Activated naive CD4-positive, alpha-beta T cell treated with anti-CD3 and anti-CD28 coated beads, Interleukin-2, amount 50 U/mL, for 24 hours (primary cell): ENCODE data around the gene MALRD1.

Experiments
- H3K27ac Mint-ChIP-seq: one replicate; pipeline ENCODE4 v1.8.0; 2021; ENCODE audit warnings: mild to moderate bottlenecking, mixed read lengths
- H3K27me3 Mint-ChIP-seq: one replicate; pipeline ENCODE4 v1.8.0; 2021; ENCODE audit warnings: mixed read lengths
- H3K36me3 Mint-ChIP-seq: one replicate; pipeline ENCODE4 v1.8.0; 2021; ENCODE audit warnings: mixed read lengths
- H3K4me1 Mint-ChIP-seq: one replicate; pipeline ENCODE4 v1.8.0; 2021; ENCODE audit warnings: mixed read lengths
- H3K4me3 Mint-ChIP-seq: one replicate; pipeline ENCODE4 v1.8.0; 2021; ENCODE audit warnings: mild to moderate bottlenecking, mixed read lengths
- H3K9me3 Mint-ChIP-seq: one replicate; pipeline ENCODE4 v1.8.0; 2021; ENCODE audit warnings: mixed read lengths

The MALRD1 gene

GRCh38 chr10:19063986-19064385 lies 15.4 kb downstream of the MALRD1 start:
- H3K4me3 Mint-ChIP-seq = no peak overlapping the region

GRCh38 chr10:19071946-19072345 lies 23.3 kb downstream of the MALRD1 start:
- no peaks in the 10 kb centered on the region for H3K4me1 Mint-ChIP-seq
- H3K4me3 Mint-ChIP-seq = no peak overlapping the region
- H3K27ac Mint-ChIP-seq = no peak overlapping the region
- H3K36me3 Mint-ChIP-seq = no peaks in the 10 kb centered on the region
- H3K27me3 Mint-ChIP-seq = no peaks in the 10 kb centered on the region
- H3K9me3 Mint-ChIP-seq = peaks cover 7% of the 10 kb centered on the region

More at GRCh38 chr10:19063986-19064385, 15.4 kb downstream of the MALRD1 start:
- H3K27me3 Mint-ChIP-seq = no peaks in the 10 kb centered on the region
- H3K27ac Mint-ChIP-seq = no peak overlapping the region
- H3K9me3 Mint-ChIP-seq = no peaks in the 10 kb centered on the region
- H3K4me1 Mint-ChIP-seq = no peaks in the 10 kb centered on the region
- no peaks in the 10 kb centered on the region for H3K36me3 Mint-ChIP-seq

- no peak overlapping the region for H3K4me3 Mint-ChIP-seq
- H3K27ac Mint-ChIP-seq = no peak overlapping the region
- H3K36me3 Mint-ChIP-seq = no peaks in the 10 kb centered on the region
- H3K9me3 Mint-ChIP-seq = peaks cover 12% of the 10 kb centered on the region
- no peaks in the 10 kb centered on the region for H3K27me3 Mint-ChIP-seq
- H3K4me1 Mint-ChIP-seq = no peaks in the 10 kb centered on the region
Measured at GRCh38 chr10:19077276-19077675, 28.7 kb downstream of the MALRD1 start.

- H3K4me3 Mint-ChIP-seq = no peak overlapping the region
- no peaks in the 10 kb centered on the region for H3K4me1 Mint-ChIP-seq
- H3K36me3 Mint-ChIP-seq = no peaks in the 10 kb centered on the region
- H3K27ac Mint-ChIP-seq = no peak overlapping the region
- H3K9me3 Mint-ChIP-seq = no peaks in the 10 kb centered on the region
- no peaks in the 10 kb centered on the region for H3K27me3 Mint-ChIP-seq
Measured at GRCh38 chr10:19096501-19097073, 48.0 kb downstream of the MALRD1 start.

GRCh38 chr10:19097151-19097550 lies 48.5 kb downstream of the MALRD1 start:
- no peak overlapping the region for H3K4me3 Mint-ChIP-seq
- H3K27me3 Mint-ChIP-seq = no peaks in the 10 kb centered on the region
- H3K27ac Mint-ChIP-seq = no peak overlapping the region
- no peaks in the 10 kb centered on the region for H3K4me1 Mint-ChIP-seq
- H3K36me3 Mint-ChIP-seq = no peaks in the 10 kb centered on the region
- H3K9me3 Mint-ChIP-seq = no peaks in the 10 kb centered on the region

- Mint-ChIP-seq H3K9me3 (no peaks in the 10 kb centered on the region), H3K4me3 (no peak overlapping the region), H3K27me3 (no peaks in the 10 kb centered on the region), H3K36me3 (no peaks in the 10 kb centered on the region), H3K27ac (no peak overlapping the region), H3K4me1 (no peaks in the 10 kb centered on the region)
Measured at GRCh38 chr10:19098803-19099202, 50.2 kb downstream of the MALRD1 start.

- no peak overlapping the region for H3K4me3 Mint-ChIP-seq
- H3K36me3 Mint-ChIP-seq = no peaks in the 10 kb centered on the region
- peaks cover 28% of the 10 kb centered on the region for H3K9me3 Mint-ChIP-seq
- no peaks in the 10 kb centered on the region for H3K4me1 Mint-ChIP-seq
- H3K27ac Mint-ChIP-seq = no peak overlapping the region
- no peaks in the 10 kb centered on the region for H3K27me3 Mint-ChIP-seq
Measured at GRCh38 chr10:19107406-19107805, 58.8 kb downstream of the MALRD1 start.

GRCh38 chr10:19111501-19112267 lies 63.1 kb downstream of the MALRD1 start:
- H3K4me3 Mint-ChIP-seq = no peak overlapping the region
- no peaks in the 10 kb centered on the region for H3K4me1 Mint-ChIP-seq
- H3K9me3 Mint-ChIP-seq = peaks cover 31% of the 10 kb centered on the region
- H3K36me3 Mint-ChIP-seq = no peaks in the 10 kb centered on the region
- H3K27me3 Mint-ChIP-seq = peaks cover 1% of the 10 kb centered on the region
- no peak overlapping the region for H3K27ac Mint-ChIP-seq

GRCh38 chr10:19117438-19117837 lies 68.8 kb downstream of the MALRD1 start:
- Mint-ChIP-seq H3K4me1 (no peaks in the 10 kb centered on the region), H3K9me3 (peaks cover 34% of the 10 kb centered on the region), H3K36me3 (no peaks in the 10 kb centered on the region)

GRCh38 chr10:19119191-19119590 lies 70.6 kb downstream of the MALRD1 start:
- Mint-ChIP-seq H3K9me3 (peaks cover 23% of the 10 kb centered on the region), H3K4me3 (no peak overlapping the region), H3K27me3 (no peaks in the 10 kb centered on the region), H3K27ac (no peak overlapping the region), H3K36me3 (no peaks in the 10 kb centered on the region), H3K4me1 (no peaks in the 10 kb centered on the region)

More at GRCh38 chr10:19117438-19117837, 68.8 kb downstream of the MALRD1 start:
- H3K27ac Mint-ChIP-seq = no peak overlapping the region
- peaks cover 1% of the 10 kb centered on the region for H3K27me3 Mint-ChIP-seq
- no peak overlapping the region for H3K4me3 Mint-ChIP-seq

- Mint-ChIP-seq H3K27me3 (no peaks in the 10 kb centered on the region), H3K27ac (no peak overlapping the region), H3K9me3 (peaks cover 23% of the 10 kb centered on the region), H3K36me3 (no peaks in the 10 kb centered on the region), H3K4me3 (no peak overlapping the region), H3K4me1 (no peaks in the 10 kb centered on the region)
Measured at GRCh38 chr10:19120381-19120908, 71.8 kb downstream of the MALRD1 start.

GRCh38 chr10:19133992-19134391 lies 85.4 kb downstream of the MALRD1 start:
- Mint-ChIP-seq H3K36me3 (no peaks in the 10 kb centered on the region), H3K9me3 (no peaks in the 10 kb centered on the region), H3K4me3 (no peak overlapping the region), H3K27me3 (no peaks in the 10 kb centered on the region), H3K4me1 (no peaks in the 10 kb centered on the region), H3K27ac (no peak overlapping the region)

- H3K4me3 Mint-ChIP-seq = no peak overlapping the region
- H3K27ac Mint-ChIP-seq = no peak overlapping the region
- no peaks in the 10 kb centered on the region for H3K36me3 Mint-ChIP-seq
- no peaks in the 10 kb centered on the region for H3K4me1 Mint-ChIP-seq
- no peaks in the 10 kb centered on the region for H3K9me3 Mint-ChIP-seq
- no peaks in the 10 kb centered on the region for H3K27me3 Mint-ChIP-seq
Measured at GRCh38 chr10:19142967-19143366, 94.4 kb downstream of the MALRD1 start.

- Mint-ChIP-seq H3K36me3 (no peaks in the 10 kb centered on the region), H3K4me1 (no peaks in the 10 kb centered on the region), H3K4me3 (no peak overlapping the region), H3K9me3 (no peaks in the 10 kb centered on the region), H3K27me3 (no peaks in the 10 kb centered on the region), H3K27ac (no peak overlapping the region)
Measured at GRCh38 chr10:19144206-19144605, 95.6 kb downstream of the MALRD1 start.

- Mint-ChIP-seq H3K27me3 (no peaks in the 10 kb centered on the region), H3K36me3 (no peaks in the 10 kb centered on the region), H3K27ac (no peak overlapping the region), H3K4me1 (no peaks in the 10 kb centered on the region), H3K9me3 (no peaks in the 10 kb centered on the region), H3K4me3 (no peak overlapping the region)
Measured at GRCh38 chr10:19154375-19154774, 105.8 kb downstream of the MALRD1 start.

GRCh38 chr10:19158358-19158757 lies 109.8 kb downstream of the MALRD1 start:
- no peaks in the 10 kb centered on the region for H3K27me3 Mint-ChIP-seq
- no peaks in the 10 kb centered on the region for H3K36me3 Mint-ChIP-seq
- H3K9me3 Mint-ChIP-seq = no peaks in the 10 kb centered on the region

More at GRCh38 chr10:19158358-19158757, 109.8 kb downstream of the MALRD1 start:
- Mint-ChIP-seq H3K4me1 (no peaks in the 10 kb centered on the region), H3K4me3 (no peak overlapping the region), H3K27ac (no peak overlapping the region)
